ENCODE results near the gene INF2. TPM values are rescaled to one million over a fixed set of nuclear protein-coding genes. Genes with fewer than 3 reads are reported as not detected.

The INF2 gene
- total RNA-seq, 4 donors from 2014 or later: 39.9 to 199 (median 72.4) TPM

DNA sequence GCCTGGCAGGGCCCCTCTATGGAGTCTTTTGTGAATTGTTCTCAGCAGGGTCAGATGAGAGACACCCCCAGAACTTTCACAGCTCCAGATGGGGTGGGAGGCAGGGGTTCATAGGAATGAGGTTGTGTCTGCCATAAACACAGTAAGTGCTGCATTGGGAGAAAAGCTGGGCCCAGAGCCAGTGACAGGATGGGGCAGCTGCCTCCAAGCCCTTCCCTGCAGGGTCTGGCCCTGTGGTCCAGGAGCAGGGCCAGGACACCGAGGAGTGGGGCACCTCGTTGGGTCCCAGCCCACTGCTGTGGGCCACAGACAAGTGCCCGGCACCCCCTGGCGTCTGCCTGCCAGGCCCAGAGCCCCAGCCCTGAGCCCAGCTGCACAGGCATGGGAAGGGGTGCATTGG is 13.3 kb downstream of the INF2 start:
- TF ChIP-seq, protein P1, sequence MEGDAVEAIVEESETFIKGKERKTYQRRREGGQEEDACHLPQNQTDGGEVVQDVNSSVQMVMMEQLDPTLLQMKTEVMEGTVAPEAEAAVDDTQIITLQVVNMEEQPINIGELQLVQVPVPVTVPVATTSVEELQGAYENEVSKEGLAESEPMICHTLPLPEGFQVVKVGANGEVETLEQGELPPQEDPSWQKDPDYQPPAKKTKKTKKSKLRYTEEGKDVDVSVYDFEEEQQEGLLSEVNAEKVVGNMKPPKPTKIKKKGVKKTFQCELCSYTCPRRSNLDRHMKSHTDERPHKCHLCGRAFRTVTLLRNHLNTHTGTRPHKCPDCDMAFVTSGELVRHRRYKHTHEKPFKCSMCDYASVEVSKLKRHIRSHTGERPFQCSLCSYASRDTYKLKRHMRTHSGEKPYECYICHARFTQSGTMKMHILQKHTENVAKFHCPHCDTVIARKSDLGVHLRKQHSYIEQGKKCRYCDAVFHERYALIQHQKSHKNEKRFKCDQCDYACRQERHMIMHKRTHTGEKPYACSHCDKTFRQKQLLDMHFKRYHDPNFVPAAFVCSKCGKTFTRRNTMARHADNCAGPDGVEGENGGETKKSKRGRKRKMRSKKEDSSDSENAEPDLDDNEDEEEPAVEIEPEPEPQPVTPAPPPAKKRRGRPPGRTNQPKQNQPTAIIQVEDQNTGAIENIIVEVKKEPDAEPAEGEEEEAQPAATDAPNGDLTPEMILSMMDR (IDR thresholded peaks at IDR 0.05; ENCODE audit: low read depth): no peak

DNA sequence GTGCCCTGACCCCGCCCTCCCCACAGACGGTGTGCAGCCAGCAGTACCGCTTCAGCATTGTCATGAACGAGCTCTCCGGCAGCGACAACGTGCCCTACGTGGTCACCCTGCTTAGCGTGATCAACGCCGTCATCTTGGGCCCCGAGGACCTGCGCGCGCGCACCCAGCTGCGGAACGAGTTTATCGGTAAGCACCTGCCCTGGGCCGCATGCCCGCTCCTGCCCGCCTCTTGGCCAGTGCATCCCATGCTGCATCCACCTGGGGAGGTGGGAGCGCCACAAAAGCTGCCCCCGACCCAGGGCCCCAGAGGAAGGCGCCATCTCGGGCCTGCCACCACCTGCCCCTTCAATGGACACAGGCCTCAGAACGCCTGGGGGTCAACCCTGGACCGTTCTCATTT is 13.9 kb downstream of the INF2 start:
- TF ChIP-seq, protein P1 (IDR thresholded peaks at IDR 0.05; ENCODE audit: low read depth): no peak

DNA sequence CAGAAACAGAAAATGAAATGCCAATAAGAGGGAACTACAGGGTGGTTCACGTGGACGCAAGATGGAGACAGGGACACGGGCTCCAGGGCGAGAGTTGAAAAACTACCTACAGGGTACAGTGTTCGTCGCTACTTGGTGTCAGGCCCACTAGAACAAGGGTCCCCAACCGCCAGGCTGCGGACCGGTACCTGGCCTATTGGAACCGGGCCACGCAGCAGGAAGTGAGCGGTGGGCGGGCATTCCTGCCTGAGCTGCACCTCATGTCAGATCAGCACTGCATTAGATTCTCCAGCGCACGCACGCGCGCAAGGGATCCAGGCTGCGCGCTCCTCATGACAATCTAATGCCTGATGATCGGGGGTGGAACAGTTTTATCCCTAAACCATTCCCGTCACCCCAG is 14.8 kb downstream of the INF2 start:
- TF ChIP-seq, protein P1 (IDR thresholded peaks at IDR 0.05; ENCODE audit: low read depth): no peak

DNA sequence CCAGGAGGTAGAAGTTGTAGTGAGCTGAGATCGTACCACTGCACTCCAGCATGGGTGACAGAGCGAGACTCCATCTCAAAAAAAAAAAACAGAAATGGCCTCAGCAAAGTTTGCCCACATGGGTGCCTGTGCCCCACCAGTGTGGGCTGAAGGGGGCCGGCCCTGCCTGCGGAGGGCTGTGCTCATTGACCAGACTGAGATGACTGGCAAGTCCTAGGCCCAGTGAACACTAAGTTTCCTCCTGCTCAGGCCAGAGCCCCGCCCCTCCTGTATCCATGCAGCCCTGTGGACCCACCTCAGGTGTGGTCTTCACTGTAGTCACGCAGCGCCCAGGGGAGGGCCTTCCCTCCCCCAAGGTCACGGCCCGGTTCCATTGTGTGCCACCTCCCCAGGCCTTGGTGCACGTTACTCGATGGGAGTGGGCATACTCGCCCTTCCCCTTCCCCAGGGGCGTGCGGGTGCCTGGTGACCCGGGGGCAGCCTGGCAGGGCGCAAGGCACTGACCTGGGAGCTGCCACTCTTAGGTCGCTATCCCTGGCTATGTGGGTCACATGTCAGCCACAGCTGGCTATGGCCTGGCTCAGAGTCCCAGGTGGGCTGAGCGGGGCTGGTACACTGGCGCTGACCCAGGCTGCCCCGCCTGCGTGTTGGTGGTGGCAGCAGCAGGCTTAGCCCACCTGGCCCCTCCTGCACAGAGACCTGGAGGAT is 16.1 kb downstream of the INF2 start:
- TF ChIP-seq, protein P1 (IDR thresholded peaks at IDR 0.05; ENCODE audit: low read depth): no peak

DNA sequence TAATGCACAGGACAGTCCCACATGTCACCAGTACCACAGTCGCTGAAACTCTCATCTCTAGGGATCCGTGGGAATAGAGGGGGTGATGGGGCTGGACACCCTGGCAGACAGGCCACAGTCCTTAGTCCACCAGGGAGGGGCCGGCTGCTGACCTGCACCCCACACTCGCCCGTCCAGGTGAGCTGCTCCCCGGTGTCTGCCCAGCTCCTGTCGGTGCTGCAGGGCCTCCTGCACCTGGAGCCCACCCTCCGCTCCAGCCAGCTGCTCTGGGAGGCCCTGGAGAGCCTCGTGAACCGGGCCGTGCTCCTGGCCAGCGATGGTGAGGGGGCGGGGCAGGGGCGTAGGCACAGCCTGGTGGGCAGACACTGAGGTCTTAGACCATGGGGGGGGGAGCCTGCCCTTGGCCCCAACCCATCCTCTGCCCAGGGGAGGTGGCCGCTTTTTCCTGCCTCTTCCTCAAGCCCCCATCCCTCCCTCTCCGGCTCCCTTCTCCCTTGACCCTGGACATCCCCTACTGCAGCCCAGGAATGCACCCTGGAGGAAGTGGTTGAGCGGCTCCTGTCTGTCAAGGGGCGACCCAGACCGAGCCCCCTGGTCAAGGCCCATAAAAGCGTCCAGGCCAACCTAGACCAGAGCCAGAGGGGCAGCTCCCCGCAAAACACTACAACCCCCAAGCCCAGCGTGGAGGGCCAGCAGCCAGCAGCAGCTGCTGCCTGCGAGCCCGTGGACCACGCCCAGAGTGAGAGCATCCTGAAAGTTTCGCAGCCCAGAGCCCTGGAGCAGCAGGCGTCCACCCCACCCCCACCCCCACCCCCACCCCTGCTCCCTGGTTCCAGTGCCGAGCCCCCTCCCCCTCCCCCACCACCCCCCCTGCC is 17.6 kb downstream of the INF2 start:
- TF ChIP-seq, protein P1 (IDR thresholded peaks at IDR 0.05; ENCODE audit: low read depth): no peak

DNA sequence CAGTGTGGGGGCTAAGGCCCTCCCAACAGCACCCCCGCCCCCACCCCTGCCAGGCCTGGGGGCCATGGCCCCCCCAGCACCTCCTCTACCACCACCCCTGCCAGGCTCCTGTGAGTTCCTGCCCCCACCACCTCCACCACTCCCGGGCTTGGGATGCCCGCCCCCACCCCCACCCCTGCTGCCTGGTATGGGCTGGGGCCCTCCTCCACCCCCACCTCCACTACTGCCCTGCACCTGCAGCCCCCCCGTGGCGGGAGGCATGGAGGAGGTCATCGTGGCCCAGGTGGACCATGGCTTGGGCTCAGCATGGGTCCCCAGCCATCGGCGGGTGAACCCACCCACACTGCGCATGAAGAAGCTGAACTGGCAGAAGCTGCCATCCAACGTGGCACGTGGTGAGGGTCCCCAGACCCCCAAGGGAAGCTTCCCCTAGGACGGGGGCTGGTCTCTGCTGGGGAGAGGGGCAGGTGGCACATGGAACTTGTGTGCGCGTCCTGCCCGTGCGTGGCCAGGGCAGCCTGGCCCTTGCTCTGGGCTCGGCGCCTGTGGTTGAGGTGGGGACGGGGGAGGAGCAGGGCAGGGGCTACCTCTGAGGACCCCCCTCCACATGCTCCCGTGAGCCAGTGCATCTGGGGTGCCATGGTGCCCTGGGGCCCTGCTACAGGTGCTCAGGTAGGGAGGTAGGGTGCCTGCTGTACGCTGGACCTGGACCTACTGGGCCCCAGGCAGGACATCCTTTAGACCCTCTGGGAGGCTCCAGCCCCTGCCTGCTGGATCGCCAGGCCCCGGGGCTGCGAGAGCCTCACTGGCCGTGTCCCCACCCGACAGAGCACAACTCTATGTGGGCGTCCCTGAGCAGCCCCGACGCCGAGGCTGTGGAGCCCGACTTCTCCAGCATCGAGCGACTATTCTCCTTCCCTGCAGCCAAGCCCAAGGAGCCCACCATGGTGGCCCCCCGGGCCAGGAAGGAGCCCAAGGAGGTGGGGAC is 18.5 kb downstream of the INF2 start:
- TF ChIP-seq, protein P1 (IDR thresholded peaks at IDR 0.05; ENCODE audit: low read depth): no peak
